A549 (cell line): ENCODE data around the gene MALRD1. TPM values are rescaled to one million over a fixed set of nuclear protein-coding genes. Genes with fewer than 3 reads are reported as not detected.

Experiments
- ATAC-seq, 2 experiments: fragments of 200-7000 bp in 1 of 2; fragments of >200 bp in 1 of 2; cut with Nextera tagmentation in 1 of 2; cut with Tn5 transposase in 1 of 2; 3 replicates each; pipeline versions ENCODE4 v1.8.0 to v1.9.1; 2018 to 2020; ENCODE audit warnings: mild to moderate bottlenecking in 1 of 2, moderate library complexity in 1 of 2
- CTCF ChIA-PET: fragments of 300-600 bp; sonication (Branson Sonifier 250); formaldehyde crosslinking; extraction: SDS; loops from one replicate; lab custom pipeline; 2021; ENCODE audit warnings: antibody characterized with exemption, inconsistent platforms; lab: Yijun Ruan, JAX
- POLR2A ChIA-PET: fragments of 350-600 bp; formaldehyde crosslinking; extraction: SDS; loops from one replicate; lab custom pipeline; 2021; ENCODE audit warnings: antibody characterized with exemption, inconsistent platforms; lab: Yijun Ruan, JAX
- DNase-seq, 2 experiments: peaks; one replicate each; pipeline versions ENCODE4 v3.0.0 to v3.0.0-alpha.2; 2011 to 2016; ENCODE audit warnings: low read depth in 1 of 2, low spot score in 1 of 2
- FAIRE-seq: peaks from 2 replicates; lab custom pipeline; 2011; peaks lifted over from hg19 to GRCh38; lab: Jason Lieb, UNC
- H3K27ac ChIP-seq, 2 experiments: fragments of >200 bp; sonication (Bioruptor Twin); formaldehyde crosslinking; 3 replicates each; pipeline ENCODE4 v1.5.1; 2016 to 2017
- H3K4me1 ChIP-seq: fragments of >200 bp; sonication (Bioruptor Twin); formaldehyde crosslinking; 3 replicates; pipeline ENCODE4 v1.6.1; 2016
- H3K4me2 ChIP-seq: fragments of >200 bp; sonication (Bioruptor Twin); formaldehyde crosslinking; 3 replicates; pipeline ENCODE4 v1.6.1; 2016
- H3K4me3 ChIP-seq: fragments of >200 bp; sonication (Bioruptor Twin); formaldehyde crosslinking; 3 replicates; pipeline ENCODE4 v1.5.1; 2016
- H3K9me3 ChIP-seq: fragments of >200 bp; sonication (Bioruptor Twin); formaldehyde crosslinking; 3 replicates; pipeline ENCODE4 v1.6.1; 2016
- CBX8 ChIP-seq: fragments of 200-600 bp; sonication (generic); IDR thresholded peaks from 2 replicates; pipeline ENCODE4 v1.6.1; 2016
- CEBPB ChIP-seq, 2 experiments: fragments of >200 bp in 1 of 2; sonication (Bioruptor Twin) in 1 of 2; formaldehyde crosslinking in 1 of 2; IDR thresholded peaks; 2 replicates each; pipeline ENCODE4 v1.6.1; 2012 to 2016
- CHD2 ChIP-seq: fragments of 150-350 bp; IDR thresholded peaks from 2 replicates; pipeline ENCODE4 v1.6.1; 2014; ENCODE audit warnings: low read length; ENCODE audit not compliant: partially characterized antibody
- CTCF ChIP-seq: fragments of >200 bp; sonication (Bioruptor Twin); formaldehyde crosslinking; IDR thresholded peaks from 3 replicates; pipeline ENCODE4 v1.5.1; 2016
- EHF ChIP-seq: fragments of 250-450 bp; sonication (Bioruptor Pico); IDR thresholded peaks from 2 replicates; pipeline ENCODE4 v1.5.0; 2020; ENCODE audit warnings: mild to moderate bottlenecking
- EHMT2 ChIP-seq: fragments of 200-600 bp; sonication (generic); IDR thresholded peaks from 2 replicates; pipeline ENCODE4 v1.6.1; 2016; ENCODE audit warnings: antibody characterized with exemption, low read depth, mild to moderate bottlenecking, moderate library complexity
- ELK1 ChIP-seq: fragments of 150-350 bp; IDR thresholded peaks from 2 replicates; pipeline ENCODE4 v1.6.1; 2014; ENCODE audit warnings: low read depth, mild to moderate bottlenecking, low read length
- EP300 ChIP-seq, 2 experiments: fragments of >200 bp; sonication (Bioruptor Twin); formaldehyde crosslinking; IDR thresholded peaks; 2 replicates in 1 of 2; 3 replicates in 1 of 2; pipeline ENCODE4 v1.6.1; 2016 to 2017
- GATA3 ChIP-seq: IDR thresholded peaks from 2 replicates; pipeline ENCODE4 v1.6.1; 2012; ENCODE audit warnings: borderline replicate concordance
- HDAC2 ChIP-seq: fragments of 200-600 bp; sonication (generic); IDR thresholded peaks from 2 replicates; pipeline ENCODE4 v1.6.1; 2016
- HEYL ChIP-seq: fragments of 250-450 bp; sonication (Bioruptor Pico); IDR thresholded peaks from 2 replicates; pipeline ENCODE4 v1.8.0; 2021; ENCODE audit warnings: mild to moderate bottlenecking, moderate library complexity
- HOXB13 ChIP-seq: fragments of 250-450 bp; sonication (Bioruptor Pico); IDR thresholded peaks from 2 replicates; pipeline ENCODE4 v1.5.0; 2020; ENCODE audit warnings: low read depth, mild to moderate bottlenecking, moderate library complexity
- JUN ChIP-seq, 2 experiments: fragments of >200 bp; sonication (Bioruptor Twin); formaldehyde crosslinking; IDR thresholded peaks; 2 replicates in 1 of 2; 3 replicates in 1 of 2; pipeline ENCODE4 v1.6.1; 2016 to 2017
- JUNB ChIP-seq: fragments of >200 bp; sonication (Bioruptor Twin); formaldehyde crosslinking; IDR thresholded peaks from 2 replicates; pipeline ENCODE4 v1.6.1; 2016
- KDM1A ChIP-seq: fragments of 200-600 bp; sonication (generic); IDR thresholded peaks from 2 replicates; pipeline ENCODE4 v1.6.1; 2016; ENCODE audit warnings: low read depth, mild to moderate bottlenecking
- MAX ChIP-seq: IDR thresholded peaks from 2 replicates; pipeline ENCODE4 v1.6.1; 2012
- NR3C1 ChIP-seq: fragments of >200 bp; sonication (Bioruptor Twin); formaldehyde crosslinking; IDR thresholded peaks from 3 replicates; pipeline ENCODE4 v1.6.1; 2017
- POLR2A ChIP-seq: IDR thresholded peaks from 2 replicates; pipeline ENCODE4 v1.6.1; 2012; ENCODE audit warnings: mild to moderate bottlenecking, low read length
- REST ChIP-seq: fragments of 200-600 bp; sonication (generic); IDR thresholded peaks from 2 replicates; pipeline ENCODE4 v1.6.1; 2016; ENCODE audit warnings: antibody characterized with exemption, mild to moderate bottlenecking, moderate library complexity
- RFX5 ChIP-seq: fragments of 450-650 bp; IDR thresholded peaks from 2 replicates; pipeline ENCODE4 v1.7.1; 2014; ENCODE audit warnings: antibody characterized with exemption, mild to moderate bottlenecking, moderate library complexity
- TP53 ChIP-seq: fragments of 250-450 bp; sonication (Bioruptor Pico); IDR thresholded peaks from 2 replicates; pipeline ENCODE4 v1.5.0; 2021; ENCODE audit warnings: mild to moderate bottlenecking, moderate library complexity
- USF2 ChIP-seq: fragments of 450-650 bp; IDR thresholded peaks from 2 replicates; pipeline ENCODE4 v1.6.1; 2014; ENCODE audit warnings: antibody characterized with exemption
- ZC3H11A ChIP-seq: fragments of 450-650 bp; IDR thresholded peaks from 2 replicates; pipeline ENCODE4 v1.6.1; 2014; ENCODE audit warnings: antibody characterized with exemption, mild to moderate bottlenecking
- ZFP36 ChIP-seq: fragments of 450-650 bp; IDR thresholded peaks from 2 replicates; pipeline ENCODE4 v1.6.1; 2014; ENCODE audit warnings: borderline replicate concordance; ENCODE audit not compliant: partially characterized antibody
- WGBS: methylation state at CpG from one replicate; pipeline ENCODE4 v1.1.6; 2017; ENCODE audit errors: missing lambda C conversion rate; 5-methylcytosine and 5-hydroxymethylcytosine counted together
- polyA plus RNA-seq, 4 experiments: library from polyadenylated mRNA; depleted of rRNA in 3 of 4; stranded (reverse); fragments of >200 nt; fragmentation: RNase III in 1 of 4; extraction: RNeasy Plus Mini Kit Qiagen cat#74134 plus additional on column Dnase treatment in 1 of 4; gene quantifications; 2 replicates in 3 of 4; 3 replicates in 1 of 4; pipeline ENCODE4 v1.2.3, GENCODE V29; 2011 to 2017

MALRD1 gene
- polyA plus RNA-seq, 2 of the 4 experiments (the other 2 are of a cell fraction): not detected

GRCh38 chr10:19518632-19519031 is 470.0 kb downstream of the MALRD1 start:
- ChIA-PET CTCF (no interaction called here), POLR2A (no interaction called here)
- no peak for DNase-seq
- H3K27ac ChIP-seq: no peak overlapping the region
- TF ChIP-seq TP53 (CRISPR knock-in tag) (no peak), CHD2 (no peak), RFX5 (no peak), EHF (CRISPR knock-in tag) (no peak), ZFP36 (no peak), CTCF (no peak), HOXB13 (no peak), MAX (no peak), NR3C1 (no peak), GATA3 (no peak)
- no peak for FAIRE-seq
- no peak overlapping the region for H3K4me3 ChIP-seq
- 13% methylated on average over 1 of the region's 1 CpG for WGBS
- no peaks in the 10 kb centered on the region for H3K4me1 ChIP-seq
- H3K9me3 ChIP-seq: no peaks in the 10 kb centered on the region
- no peak overlapping the region for H3K4me2 ChIP-seq
- ATAC-seq: no peak

GRCh38 chr10:19531324-19531723 is 482.7 kb downstream of the MALRD1 start:
- no peaks in the 10 kb centered on the region for H3K9me3 ChIP-seq
- POLR2A ChIA-PET: no interaction called here
- ATAC-seq: no peak
- no peaks in the 10 kb centered on the region for H3K4me1 ChIP-seq
- CTCF ChIA-PET: no interaction called here
- 35% methylated on average over 3 of the region's 3 CpGs for WGBS
- no peak overlapping the region for H3K27ac ChIP-seq
- no peak overlapping the region for H3K4me2 ChIP-seq
- H3K4me3 ChIP-seq: no peak overlapping the region
- FAIRE-seq: no peak
- TF ChIP-seq CEBPB (IDR thresholded peaks at IDR 0.05) (no peak), USF2 (no peak), JUN (IDR thresholded peaks at IDR 0.05) (no peak), KDM1A (no peak), EHMT2 (no peak), ZFP36 (no peak), NR3C1 (no peak), REST (no peak), CBX8 (no peak), ZC3H11A (no peak), HEYL (CRISPR knock-in tag) (no peak), CHD2 (no peak), JUNB (no peak), ELK1 (no peak), HDAC2 (no peak), MAX (no peak), POLR2A (no peak), HOXB13 (no peak), EP300 (IDR thresholded peaks at IDR 0.05) (no peak)
- DNase-seq: no peak
